CD14-positive monocyte (primary cell): ENCODE results near the gene NIF3L1. TPM values are rescaled to one million over a fixed set of nuclear protein-coding genes. Genes with fewer than 3 reads are reported as not detected.

Source experiments
- DNase-seq, 3 donors: peaks; one replicate each; pipeline ENCODE4 v3.0.0-alpha.2; 2011 to 2022
- H2AFZ ChIP-seq: 2 replicates; pipeline ENCODE4 v1.6.0; 2012; ENCODE audit warnings: mild to moderate bottlenecking, low read depth, low read length, inconsistent platforms; ENCODE audit not compliant: insufficient read depth, poor library complexity, severe bottlenecking
- H3K27ac ChIP-seq, 2 donors: 1 replicate in 1 of 2; 2 replicates in 1 of 2; pipeline ENCODE4 v1.5.1; 2012 to 2013; ENCODE audit warnings: low read length in 2 of 2, control low read depth in 1 of 2, inconsistent platforms in 1 of 2, low read depth in 1 of 2, mild to moderate bottlenecking in 1 of 2
- H3K27me3 ChIP-seq, 2 donors: one replicate each; pipeline versions ENCODE4 v1.6.0 to v1.6.1; 2011 to 2013; ENCODE audit warnings: low read length in 2 of 2; ENCODE audit not compliant: control insufficient read depth in 2 of 2, insufficient read depth in 2 of 2
- H3K36me3 ChIP-seq, 2 donors: replicated peaks in 1 of 2; 1 replicate in 1 of 2; 2 replicates in 1 of 2; pipeline versions ENCODE4 v1.5.1 to v1.6.1; 2012 to 2013; ENCODE audit warnings: low read length in 2 of 2, control low read depth in 1 of 2, inconsistent platforms in 1 of 2, mild to moderate bottlenecking in 1 of 2; ENCODE audit not compliant: insufficient read depth in 2 of 2, control insufficient read depth in 1 of 2
- H3K4me1 ChIP-seq, 2 donors: 1 replicate in 1 of 2; 2 replicates in 1 of 2; pipeline versions ENCODE4 v1.5.1 to v1.6.1; 2012 to 2013; ENCODE audit warnings: low read length in 2 of 2, control low read depth in 1 of 2, inconsistent platforms in 1 of 2, mild to moderate bottlenecking in 1 of 2, moderate library complexity in 1 of 2; ENCODE audit not compliant: insufficient read depth in 2 of 2, control insufficient read depth in 1 of 2
- H3K4me2 ChIP-seq: replicated peaks from 2 replicates; pipeline ENCODE3; 2012; ENCODE audit warnings: low read length, moderate library complexity, mild to moderate bottlenecking; ENCODE audit not compliant: poor library complexity, severe bottlenecking; ENCODE audit errors: extremely low read depth
- H3K4me3 ChIP-seq, 3 experiments: fragments of 200-600 bp in 1 of 3; sonication (generic) in 1 of 3; replicated peaks in 1 of 3; 1 replicate in 2 of 3; 2 replicates in 1 of 3; pipeline ENCODE4 v1.5.1; 2011 to 2013; ENCODE audit warnings: low read length in 3 of 3, mild to moderate bottlenecking in 3 of 3, control low read depth in 2 of 3, low read depth in 2 of 3, inconsistent platforms in 1 of 3, moderate library complexity in 1 of 3
- H3K79me2 ChIP-seq: 2 replicates; pipeline ENCODE4 v1.6.0; 2012; ENCODE audit warnings: mild to moderate bottlenecking, control low read depth, inconsistent platforms, low read length, moderate library complexity; ENCODE audit not compliant: insufficient read depth
- H3K9ac ChIP-seq: 2 replicates; pipeline ENCODE4 v1.6.0; 2017; ENCODE audit warnings: low read length, mild to moderate bottlenecking; ENCODE audit not compliant: insufficient read depth, poor library complexity, severe bottlenecking
- H3K9me3 ChIP-seq, 2 donors: replicated peaks in 1 of 2; 1 replicate in 1 of 2; 2 replicates in 1 of 2; pipeline versions ENCODE4 v1.5.1 to v1.6.1; 2012 to 2013; ENCODE audit warnings: low read length in 2 of 2, control low read depth in 1 of 2; ENCODE audit not compliant: control insufficient read depth in 1 of 2, insufficient read depth in 1 of 2
- H4K20me1 ChIP-seq: 2 replicates; pipeline ENCODE4 v1.6.0; 2012; ENCODE audit warnings: mild to moderate bottlenecking, low read length, control low read depth, moderate library complexity; ENCODE audit not compliant: insufficient read depth
- H3K27ac Mint-ChIP-seq, 7 donors: one replicate each; pipeline ENCODE4 v1.8.0; 2020; ENCODE audit warnings: mild to moderate bottlenecking in 7 of 7, mixed read lengths in 7 of 7, moderate library complexity in 6 of 7, inconsistent platforms in 2 of 7
- H3K27me3 Mint-ChIP-seq, 3 donors: one replicate each; pipeline ENCODE4 v1.8.0; 2021 to 2022; ENCODE audit warnings: low read depth in 3 of 3, mild to moderate bottlenecking in 3 of 3, mixed read lengths in 3 of 3, moderate library complexity in 3 of 3, inconsistent platforms in 1 of 3
- H3K36me3 Mint-ChIP-seq, 2 donors: one replicate each; pipeline ENCODE4 v1.8.0; 2020; ENCODE audit warnings: mixed read lengths in 2 of 2, inconsistent platforms in 1 of 2, mild to moderate bottlenecking in 1 of 2
- H3K4me1 Mint-ChIP-seq: one replicate; pipeline ENCODE4 v1.8.0; 2020; ENCODE audit warnings: mild to moderate bottlenecking, mixed read lengths
- H3K4me3 Mint-ChIP-seq, 2 donors: one replicate each; pipeline ENCODE4 v1.8.0; 2020; ENCODE audit warnings: mild to moderate bottlenecking in 2 of 2, mixed read lengths in 2 of 2, moderate library complexity in 1 of 2
- H3K9me3 Mint-ChIP-seq, 7 donors: one replicate each; pipeline ENCODE4 v1.8.0; 2020 to 2022; ENCODE audit warnings: mixed read lengths in 7 of 7, mild to moderate bottlenecking in 6 of 7, moderate library complexity in 6 of 7, inconsistent platforms in 2 of 7
- WGBS: methylation state at CpG from one replicate; pipeline ENCODE4 v1.1.5; 2013; ENCODE audit warnings: missing lambda C conversion rate; ENCODE audit not compliant: insufficient coverage; 5-methylcytosine and 5-hydroxymethylcytosine counted together
- intact Hi-C, 2 donors: fragments of 100-400 bp; cut with micrococcal nuclease; formaldehyde crosslinking; loops; one replicate each; pipeline versions ENCODE4 v1.15.0 to v1.15.1; 2023
- polyA plus RNA-seq, 3 donors: library from polyadenylated mRNA; depleted of rRNA in 1 of 3; unstranded in 2 of 3; stranded (reverse) in 1 of 3; fragments of 300-500 nt in 2 of 3; fragments of >200 nt in 1 of 3; fragmentation: Illumina TruSeq in 2 of 3; gene quantifications; 1 replicate in 2 of 3; 2 replicates in 1 of 3; pipeline ENCODE4 v1.2.3, GENCODE V29; 2012 to 2021
- TF ChIP-seq, protein P1 (sequence below): fragments of 200-600 bp; IDR thresholded peaks from one replicate; pipeline ENCODE4 v1.8.0; 2022; ENCODE audit warnings: antibody characterized with exemption, mild to moderate bottlenecking

Gene NIF3L1
- polyA plus RNA-seq, 3 donors = 16.2 to 18.0 (median 16.9) TPM

- no peak overlapping the region for H3K4me3 ChIP-seq
- H3K4me1 Mint-ChIP-seq = no peaks in the 10 kb centered on the region
- no peak overlapping the region for H2AFZ ChIP-seq
- no peak overlapping the region for H3K9ac ChIP-seq
- intact Hi-C loops = no loop called here
- no peaks in the 10 kb centered on the region for H4K20me1 ChIP-seq
- H3K9me3 Mint-ChIP-seq = no peaks in the 10 kb centered on the region
- no peak for DNase-seq
- peak overlapping the region in 2 of 7 donors; percentile 21 to 43 for H3K27ac Mint-ChIP-seq
- H3K27me3 Mint-ChIP-seq = peaks cover 0 to 1% (median 0%) of the 10 kb centered on the region in 3 donors
- H3K79me2 ChIP-seq = no peaks in the 10 kb centered on the region
- H3K9me3 ChIP-seq = no peaks in the 10 kb centered on the region
- TF ChIP-seq, protein P1, sequence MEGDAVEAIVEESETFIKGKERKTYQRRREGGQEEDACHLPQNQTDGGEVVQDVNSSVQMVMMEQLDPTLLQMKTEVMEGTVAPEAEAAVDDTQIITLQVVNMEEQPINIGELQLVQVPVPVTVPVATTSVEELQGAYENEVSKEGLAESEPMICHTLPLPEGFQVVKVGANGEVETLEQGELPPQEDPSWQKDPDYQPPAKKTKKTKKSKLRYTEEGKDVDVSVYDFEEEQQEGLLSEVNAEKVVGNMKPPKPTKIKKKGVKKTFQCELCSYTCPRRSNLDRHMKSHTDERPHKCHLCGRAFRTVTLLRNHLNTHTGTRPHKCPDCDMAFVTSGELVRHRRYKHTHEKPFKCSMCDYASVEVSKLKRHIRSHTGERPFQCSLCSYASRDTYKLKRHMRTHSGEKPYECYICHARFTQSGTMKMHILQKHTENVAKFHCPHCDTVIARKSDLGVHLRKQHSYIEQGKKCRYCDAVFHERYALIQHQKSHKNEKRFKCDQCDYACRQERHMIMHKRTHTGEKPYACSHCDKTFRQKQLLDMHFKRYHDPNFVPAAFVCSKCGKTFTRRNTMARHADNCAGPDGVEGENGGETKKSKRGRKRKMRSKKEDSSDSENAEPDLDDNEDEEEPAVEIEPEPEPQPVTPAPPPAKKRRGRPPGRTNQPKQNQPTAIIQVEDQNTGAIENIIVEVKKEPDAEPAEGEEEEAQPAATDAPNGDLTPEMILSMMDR = no peak
- peaks cover 55 to 85% of the 10 kb centered on the region in 2 donors for H3K36me3 Mint-ChIP-seq
- no peak overlapping the region for H3K4me3 Mint-ChIP-seq
- no peaks in the 10 kb centered on the region for H3K4me1 ChIP-seq
- 100% methylated on average over 5 of the region's 12 CpGs for WGBS
- no peak overlapping the region for H3K27ac ChIP-seq
- no peaks in the 10 kb centered on the region for H3K27me3 ChIP-seq
- H3K4me2 ChIP-seq = no peak overlapping the region
- H3K36me3 ChIP-seq = peaks cover 74 to 93% of the 10 kb centered on the region in 2 donors
Observed at GRCh38 chr2:200944467-200945394, 55.6 kb downstream of the NIF3L1 start.

DNA sequence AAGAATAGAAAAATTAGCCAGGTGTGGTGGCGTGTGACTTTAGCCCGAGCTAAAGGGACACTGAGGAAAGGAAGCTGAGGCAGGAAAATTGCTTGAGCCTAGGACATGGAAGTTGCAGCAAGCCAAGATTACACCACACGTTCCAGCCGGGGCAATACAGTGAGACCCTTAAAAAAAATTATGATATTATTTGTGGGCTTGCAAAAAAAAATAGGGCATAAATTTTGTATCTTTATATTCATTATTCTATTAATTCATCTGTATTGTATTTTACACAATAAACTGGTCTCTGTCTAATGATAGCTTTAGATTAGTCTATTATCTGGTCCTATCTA, 56.2 kb downstream of the NIF3L1 start:
- no peak overlapping the region for H3K4me3 ChIP-seq
- H3K4me1 Mint-ChIP-seq = no peaks in the 10 kb centered on the region
- 94% methylated on average over 2 of the region's 4 CpGs for WGBS
- no peak for DNase-seq
- no peaks in the 10 kb centered on the region for H3K9me3 ChIP-seq
- peak overlapping the region in 2 of 7 donors; percentile 21 to 43 for H3K27ac Mint-ChIP-seq
- H3K9me3 Mint-ChIP-seq = no peaks in the 10 kb centered on the region
- no peak overlapping the region for H3K9ac ChIP-seq
- no peak overlapping the region for H3K4me2 ChIP-seq
- H2AFZ ChIP-seq = no peak overlapping the region
- H3K36me3 Mint-ChIP-seq = peaks cover 56 to 86% of the 10 kb centered on the region in 2 donors
- no peaks in the 10 kb centered on the region for H3K79me2 ChIP-seq
- H3K27me3 ChIP-seq = no peaks in the 10 kb centered on the region
- H3K4me1 ChIP-seq = no peaks in the 10 kb centered on the region
- H3K36me3 ChIP-seq = peaks cover 72 to 93% of the 10 kb centered on the region in 2 donors
- H3K4me3 Mint-ChIP-seq = no peak overlapping the region
- TF ChIP-seq, protein P1 = no peak
- intact Hi-C loops = no loop called here
- H3K27ac ChIP-seq = no peak overlapping the region
- peaks cover 0 to 1% (median 0%) of the 10 kb centered on the region in 3 donors for H3K27me3 Mint-ChIP-seq
- H4K20me1 ChIP-seq = no peaks in the 10 kb centered on the region
